ENCODE results near the gene COX8A. TPM values are rescaled to one million over a fixed set of nuclear protein-coding genes. Genes with fewer than 3 reads are reported as not detected.

The COX8A gene
- total RNA-seq, 1 experiment from 2014 or later = 1,500 TPM

DNA sequence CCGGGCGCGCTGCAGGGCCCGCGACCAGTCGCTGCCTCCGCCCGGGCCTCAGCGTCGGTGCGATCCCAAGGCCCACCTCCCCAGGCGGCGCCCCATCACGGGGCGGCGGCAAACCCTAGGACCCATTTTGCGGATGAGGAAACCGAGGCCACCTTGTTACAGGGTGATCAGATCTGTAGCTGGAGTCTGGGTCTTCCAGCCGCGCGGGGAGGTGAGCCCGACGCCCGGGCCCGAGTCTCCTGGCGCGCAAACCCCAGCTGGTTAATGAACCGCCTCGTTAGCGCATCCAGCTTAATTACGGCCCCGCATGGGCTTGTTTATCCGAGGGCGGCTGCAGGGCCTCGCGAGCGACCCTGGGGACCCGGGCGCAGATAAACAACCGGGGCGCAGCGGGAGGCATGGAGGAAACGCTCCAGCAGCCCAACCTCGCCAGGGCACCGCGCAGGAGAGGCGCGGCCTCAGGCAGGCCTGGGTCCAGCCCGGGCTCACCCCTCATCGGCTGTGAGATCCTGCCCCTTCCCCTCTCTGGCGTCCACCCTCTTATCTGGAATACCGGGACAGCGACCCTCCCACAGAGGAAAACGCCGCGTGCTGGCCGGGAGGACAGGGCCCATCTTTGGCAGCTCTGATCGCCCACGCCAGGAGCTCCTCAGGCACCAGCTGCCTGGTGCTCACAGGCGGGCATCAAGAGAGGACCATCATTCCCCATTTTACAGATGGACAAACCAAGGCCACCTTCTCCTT, 26.5 kb downstream of the COX8A start:
- Histone ChIP-seq H3K79me2 (ENCODE audit: low read length) (no peaks in the 10 kb centered on the region), H3K9ac (ENCODE audit: low read length) (no peak overlapping the region), H3F3A (ENCODE audit: low read length, unreplicated experiment) (no peaks in the 10 kb centered on the region), H3K4me2 (ENCODE audit: low read length) (peak overlapping the region; percentile 73; the same call in 1 of the 2 replicates), H3K9me2 (replicated peaks; ENCODE audit: low read length) (no peaks in the 10 kb centered on the region), H3K4me1 (ENCODE audit: insufficient read depth, low read length) (peaks cover 13% of the 10 kb centered on the region; the same call in 1 of the 2 replicates), H3K27ac (ENCODE audit: low read length) (no peak overlapping the region), H3K4me3 (ENCODE audit: low read length) (peak overlapping the region; percentile 11; the same call in 1 of the 2 replicates), H3K9me3 (ENCODE audit: low read length) (no peaks in the 10 kb centered on the region), H2AFZ (ENCODE audit: low read length) (no peak overlapping the region), H3K36me3 (ENCODE audit: low read depth, low read length) (peaks cover 19% of the 10 kb centered on the region), H4K20me1 (ENCODE audit: low read length) (no peaks in the 10 kb centered on the region), H3K27me3 (ENCODE audit: low read length) (no peaks in the 10 kb centered on the region)
- no TSS peak for BruUV-seq (replicated peaks)
- ChIA-PET POLR2A (ENCODE audit: unreplicated experiment) (no interaction called here), CTCF (interaction anchor here (0.6 to 1.6 kb wide), 3 partner anchors 152 to 1409 kb away, joined by 4 to 7 read pairs (median 5); partner anchors contain the start of gene TUT1)
- TF ChIP-seq, protein P1, sequence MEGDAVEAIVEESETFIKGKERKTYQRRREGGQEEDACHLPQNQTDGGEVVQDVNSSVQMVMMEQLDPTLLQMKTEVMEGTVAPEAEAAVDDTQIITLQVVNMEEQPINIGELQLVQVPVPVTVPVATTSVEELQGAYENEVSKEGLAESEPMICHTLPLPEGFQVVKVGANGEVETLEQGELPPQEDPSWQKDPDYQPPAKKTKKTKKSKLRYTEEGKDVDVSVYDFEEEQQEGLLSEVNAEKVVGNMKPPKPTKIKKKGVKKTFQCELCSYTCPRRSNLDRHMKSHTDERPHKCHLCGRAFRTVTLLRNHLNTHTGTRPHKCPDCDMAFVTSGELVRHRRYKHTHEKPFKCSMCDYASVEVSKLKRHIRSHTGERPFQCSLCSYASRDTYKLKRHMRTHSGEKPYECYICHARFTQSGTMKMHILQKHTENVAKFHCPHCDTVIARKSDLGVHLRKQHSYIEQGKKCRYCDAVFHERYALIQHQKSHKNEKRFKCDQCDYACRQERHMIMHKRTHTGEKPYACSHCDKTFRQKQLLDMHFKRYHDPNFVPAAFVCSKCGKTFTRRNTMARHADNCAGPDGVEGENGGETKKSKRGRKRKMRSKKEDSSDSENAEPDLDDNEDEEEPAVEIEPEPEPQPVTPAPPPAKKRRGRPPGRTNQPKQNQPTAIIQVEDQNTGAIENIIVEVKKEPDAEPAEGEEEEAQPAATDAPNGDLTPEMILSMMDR (conservative IDR thresholded peaks at IDR 0.05; ENCODE audit: low read depth, low read length) = peak; percentile 14; the same call in 1 of the 2 replicates
- no peak for TF ChIP-seq EZH2 (IDR thresholded peaks at IDR 0.05; ENCODE audit: low read length, unreplicated experiment)
- no peak for TF ChIP-seq EZH2phosphoT487 (IDR thresholded peaks at IDR 0.05; ENCODE audit: borderline replicate concordance, low read length)
- DNase-seq (no peak), ATAC-seq (no peak)
- intact Hi-C loops (cut with micrococcal nuclease) = loop anchor here (2.0 kb wide), 1 partner anchor 152 kb away; no protein-coding TSS in a partner anchor

DNA sequence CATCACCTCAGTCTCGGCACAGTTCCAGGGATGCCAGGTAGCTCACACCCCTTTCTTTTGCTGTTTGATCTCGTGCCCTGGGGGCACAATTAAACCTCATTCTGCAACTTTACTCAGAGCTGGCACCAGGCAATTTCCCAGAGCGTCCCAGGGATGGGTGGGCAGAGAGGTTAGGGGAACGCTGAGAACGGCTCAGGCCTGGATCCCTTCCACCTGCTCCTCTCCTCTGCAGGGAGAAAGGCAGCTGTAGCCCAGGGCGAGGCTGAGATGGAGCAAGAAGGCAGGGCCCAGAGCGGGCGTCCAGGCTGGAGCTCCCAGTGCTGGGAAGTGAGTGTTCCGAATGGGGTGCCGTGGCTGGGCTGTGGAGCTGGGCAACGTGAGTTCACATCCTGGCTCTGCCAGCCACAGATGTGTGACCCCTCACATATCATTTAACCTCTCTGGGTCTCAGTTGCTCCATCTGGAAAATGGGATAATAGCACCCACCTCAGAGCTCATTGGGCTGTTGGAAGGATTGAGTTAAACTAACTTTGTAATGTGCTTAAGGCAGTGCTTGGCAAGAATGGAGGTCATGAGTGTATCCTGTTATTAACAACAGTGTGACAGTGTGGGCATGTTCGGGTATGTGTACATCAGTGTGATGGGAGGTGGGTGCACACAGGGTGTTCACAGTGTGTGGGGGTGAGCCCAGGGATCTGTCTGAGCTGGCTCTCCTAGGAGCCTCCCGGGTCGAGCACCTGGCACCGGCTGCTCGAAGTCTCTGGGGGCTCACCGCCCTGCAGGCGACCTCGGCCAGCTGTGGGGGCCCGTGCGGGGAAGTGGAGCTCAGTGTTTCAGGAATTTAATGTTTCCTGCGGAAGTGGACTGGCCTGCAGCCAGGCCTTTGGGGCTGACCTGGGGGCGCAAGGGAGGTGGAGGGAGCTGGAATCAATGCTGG, 27.3 kb downstream of the COX8A start:
- intact Hi-C loops (cut with micrococcal nuclease) = loop anchor here (2.0 kb wide), 1 partner anchor 151 kb away; no protein-coding TSS in a partner anchor
- Histone ChIP-seq H4K20me1 (ENCODE audit: low read length) (no peaks in the 10 kb centered on the region), H3F3A (ENCODE audit: low read length, unreplicated experiment) (no peaks in the 10 kb centered on the region), H3K4me1 (ENCODE audit: insufficient read depth, low read length) (peaks cover 14% of the 10 kb centered on the region; the same call in 1 of the 2 replicates), H3K9ac (ENCODE audit: low read length) (no peak overlapping the region), H3K27ac (ENCODE audit: low read length) (no peak overlapping the region), H2AFZ (ENCODE audit: low read length) (no peak overlapping the region), H3K4me3 (ENCODE audit: low read length) (no peak overlapping the region), H3K9me3 (ENCODE audit: low read length) (no peaks in the 10 kb centered on the region), H3K4me2 (ENCODE audit: low read length) (no peak overlapping the region), H3K27me3 (ENCODE audit: low read length) (no peaks in the 10 kb centered on the region), H3K9me2 (replicated peaks; ENCODE audit: low read length) (no peaks in the 10 kb centered on the region), H3K79me2 (ENCODE audit: low read length) (no peaks in the 10 kb centered on the region), H3K36me3 (ENCODE audit: low read depth, low read length) (peaks cover 13% of the 10 kb centered on the region)
- POLR2A ChIA-PET (ENCODE audit: unreplicated experiment) = interaction anchor here (0.6 kb wide), 1 partner anchor 58 kb away, joined by 5 read pairs; no protein-coding TSS in a partner anchor
- ATAC-seq (no peak), DNase-seq (no peak)
- CTCF ChIA-PET = no interaction called here
- BruUV-seq (replicated peaks) = no TSS peak
- TF ChIP-seq EZH2 (IDR thresholded peaks at IDR 0.05; ENCODE audit: low read length, unreplicated experiment) (no peak), EZH2phosphoT487 (IDR thresholded peaks at IDR 0.05; ENCODE audit: borderline replicate concordance, low read length) (no peak)
- TF ChIP-seq, protein P1 (conservative IDR thresholded peaks at IDR 0.05; ENCODE audit: low read depth, low read length) = no peak

All from PC-3 (cell line).